Measurements from ENCODE around the gene ABCC6. TPM values are rescaled to one million over a fixed set of nuclear protein-coding genes. Genes with fewer than 3 reads are reported as not detected.

ABCC6 gene
- total and polyA plus RNA-seq, 2 donors from 2014 or later: 7.5 to 54.5 TPM

DNA sequence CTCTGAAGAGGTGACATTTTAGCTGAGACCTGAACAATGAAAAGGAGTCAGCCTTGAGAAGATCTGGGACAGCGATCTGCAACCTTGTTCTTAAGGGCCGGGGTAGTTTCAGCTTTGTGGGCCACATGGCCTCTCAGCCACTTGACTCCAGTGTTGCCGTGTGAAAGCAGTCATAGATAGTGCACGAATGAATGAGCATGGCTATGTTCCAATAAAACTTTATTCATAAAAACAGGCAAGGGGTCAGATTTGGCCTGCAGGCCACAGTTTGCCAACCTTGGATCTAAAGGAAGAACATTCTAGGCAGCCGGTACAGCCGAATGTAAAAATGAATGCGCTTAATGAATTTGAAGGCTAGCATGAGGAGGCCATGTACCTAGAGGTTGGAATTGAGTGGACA is 83.5 kb downstream of the ABCC6 start:
- no peak overlapping the region for H3K4me3 ChIP-seq (ENCODE audit: low read length in 3 of 3)
- DNase-seq (no peak), FAIRE-seq (no peak)
- H3K9ac ChIP-seq (ENCODE audit: low read length in 3 of 3): no peak overlapping the region
- H3K36me3 ChIP-seq (ENCODE audit: control insufficient read depth in 2 of 3, insufficient read depth in 3 of 3, low read length in 3 of 3): peaks cover 3 to 29% (median 15%) of the 10 kb centered on the region in 3 donors
- H3K27ac ChIP-seq (ENCODE audit: low read depth in 2 of 2, low read length in 2 of 2): no peak overlapping the region
- H3K4me1 ChIP-seq (ENCODE audit: control insufficient read depth in 2 of 3, insufficient read depth in 2 of 3, low read depth in 1 of 3, low read length in 3 of 3): no peaks in the 10 kb centered on the region
- no peaks in the 10 kb centered on the region for H3K9me3 ChIP-seq (ENCODE audit: control insufficient read depth in 2 of 3, insufficient read depth in 1 of 3, low read length in 3 of 3)
- TF ChIP-seq, protein P1, sequence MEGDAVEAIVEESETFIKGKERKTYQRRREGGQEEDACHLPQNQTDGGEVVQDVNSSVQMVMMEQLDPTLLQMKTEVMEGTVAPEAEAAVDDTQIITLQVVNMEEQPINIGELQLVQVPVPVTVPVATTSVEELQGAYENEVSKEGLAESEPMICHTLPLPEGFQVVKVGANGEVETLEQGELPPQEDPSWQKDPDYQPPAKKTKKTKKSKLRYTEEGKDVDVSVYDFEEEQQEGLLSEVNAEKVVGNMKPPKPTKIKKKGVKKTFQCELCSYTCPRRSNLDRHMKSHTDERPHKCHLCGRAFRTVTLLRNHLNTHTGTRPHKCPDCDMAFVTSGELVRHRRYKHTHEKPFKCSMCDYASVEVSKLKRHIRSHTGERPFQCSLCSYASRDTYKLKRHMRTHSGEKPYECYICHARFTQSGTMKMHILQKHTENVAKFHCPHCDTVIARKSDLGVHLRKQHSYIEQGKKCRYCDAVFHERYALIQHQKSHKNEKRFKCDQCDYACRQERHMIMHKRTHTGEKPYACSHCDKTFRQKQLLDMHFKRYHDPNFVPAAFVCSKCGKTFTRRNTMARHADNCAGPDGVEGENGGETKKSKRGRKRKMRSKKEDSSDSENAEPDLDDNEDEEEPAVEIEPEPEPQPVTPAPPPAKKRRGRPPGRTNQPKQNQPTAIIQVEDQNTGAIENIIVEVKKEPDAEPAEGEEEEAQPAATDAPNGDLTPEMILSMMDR (IDR thresholded peaks at IDR 0.05; ENCODE audit: borderline replicate concordance, extremely low read depth, insufficient read depth): no peak
- no peaks in the 10 kb centered on the region for H3K27me3 ChIP-seq (ENCODE audit: control insufficient read depth, insufficient read depth, low read length)
- intact Hi-C loops (cut with DNase I): no loop called here

DNA sequence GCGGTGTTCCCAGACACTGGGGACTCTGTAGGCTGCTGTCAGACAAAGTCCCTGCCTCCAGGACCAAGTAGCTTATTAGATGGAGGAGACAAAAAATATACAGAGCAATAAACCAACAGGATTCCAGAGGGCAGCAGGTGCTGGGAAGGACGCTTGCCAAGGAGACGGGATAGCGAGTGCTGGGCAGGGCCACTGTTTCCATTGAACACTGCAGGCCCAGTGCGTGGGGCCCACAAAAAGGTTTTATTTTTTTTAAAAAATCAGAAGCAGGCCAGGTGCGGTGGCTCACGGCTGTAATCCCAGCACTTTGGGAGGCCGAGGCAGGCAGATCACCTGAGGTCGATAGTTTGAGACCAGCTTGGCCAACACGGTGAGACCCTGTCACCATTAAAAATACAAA is 84.2 kb downstream of the ABCC6 start:
- intact Hi-C loops (cut with DNase I): no loop called here
- Histone ChIP-seq H3K4me1 (ENCODE audit: control insufficient read depth in 2 of 3, insufficient read depth in 2 of 3, low read depth in 1 of 3, low read length in 3 of 3) (no peaks in the 10 kb centered on the region), H3K27ac (ENCODE audit: low read depth in 2 of 2, low read length in 2 of 2) (no peak overlapping the region), H3K27me3 (ENCODE audit: control insufficient read depth, insufficient read depth, low read length) (no peaks in the 10 kb centered on the region), H3K9me3 (ENCODE audit: control insufficient read depth in 2 of 3, insufficient read depth in 1 of 3, low read length in 3 of 3) (no peaks in the 10 kb centered on the region), H3K4me3 (ENCODE audit: low read length in 3 of 3) (no peak overlapping the region), H3K9ac (ENCODE audit: low read length in 3 of 3) (no peak overlapping the region), H3K36me3 (ENCODE audit: control insufficient read depth in 2 of 3, insufficient read depth in 3 of 3, low read length in 3 of 3) (peaks cover 3 to 29% (median 15%) of the 10 kb centered on the region in 3 donors)
- TF ChIP-seq, protein P1 (IDR thresholded peaks at IDR 0.05; ENCODE audit: borderline replicate concordance, extremely low read depth, insufficient read depth): no peak
- DNase-seq (peak in 1 of 5 donors; percentile 18), FAIRE-seq (no peak)

DNA sequence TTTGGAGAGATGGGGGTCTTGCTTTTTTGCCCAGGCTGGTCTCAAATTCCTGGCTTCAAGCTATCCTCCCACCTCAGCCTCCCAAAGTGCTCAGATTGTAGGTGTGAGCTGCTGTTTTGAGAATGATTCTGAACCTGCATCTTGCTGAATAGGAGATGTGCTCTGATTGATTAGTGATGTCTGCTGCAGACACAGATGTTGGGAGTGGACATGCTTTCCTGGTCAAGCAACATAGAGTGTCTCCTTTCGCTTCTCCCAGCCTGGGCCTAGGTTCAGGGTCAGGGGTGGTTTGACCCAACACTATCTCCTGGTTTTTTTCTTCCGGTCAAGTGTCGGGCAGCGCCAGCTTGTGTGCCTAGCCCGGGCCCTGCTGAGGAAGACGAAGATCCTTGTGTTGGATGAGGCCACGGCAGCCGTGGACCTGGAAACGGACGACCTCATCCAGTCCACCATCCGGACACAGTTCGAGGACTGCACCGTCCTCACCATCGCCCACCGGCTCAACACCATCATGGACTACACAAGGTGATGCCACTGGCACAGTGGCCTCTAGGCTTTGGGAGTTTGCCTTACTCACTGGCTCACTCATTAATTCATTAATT is 85.2 kb downstream of the ABCC6 start:
- Histone ChIP-seq H3K9me3 (ENCODE audit: control insufficient read depth in 2 of 3, insufficient read depth in 1 of 3, low read length in 3 of 3) (no peaks in the 10 kb centered on the region), H3K9ac (ENCODE audit: low read length in 3 of 3) (no peak overlapping the region), H3K27me3 (ENCODE audit: control insufficient read depth, insufficient read depth, low read length) (no peaks in the 10 kb centered on the region), H3K4me3 (ENCODE audit: low read length in 3 of 3) (no peak overlapping the region), H3K4me1 (ENCODE audit: control insufficient read depth in 2 of 3, insufficient read depth in 2 of 3, low read depth in 1 of 3, low read length in 3 of 3) (no peaks in the 10 kb centered on the region), H3K36me3 (ENCODE audit: control insufficient read depth in 2 of 3, insufficient read depth in 3 of 3, low read length in 3 of 3) (peaks cover 3 to 29% (median 15%) of the 10 kb centered on the region in 3 donors), H3K27ac (ENCODE audit: low read depth in 2 of 2, low read length in 2 of 2) (no peak overlapping the region)
- DNase-seq (peak in 1 of 5 donors; percentile 65), FAIRE-seq (no peak)
- intact Hi-C loops (cut with DNase I): no loop called here
- TF ChIP-seq, protein P1 (IDR thresholded peaks at IDR 0.05; ENCODE audit: borderline replicate concordance, extremely low read depth, insufficient read depth): no peak

DNA sequence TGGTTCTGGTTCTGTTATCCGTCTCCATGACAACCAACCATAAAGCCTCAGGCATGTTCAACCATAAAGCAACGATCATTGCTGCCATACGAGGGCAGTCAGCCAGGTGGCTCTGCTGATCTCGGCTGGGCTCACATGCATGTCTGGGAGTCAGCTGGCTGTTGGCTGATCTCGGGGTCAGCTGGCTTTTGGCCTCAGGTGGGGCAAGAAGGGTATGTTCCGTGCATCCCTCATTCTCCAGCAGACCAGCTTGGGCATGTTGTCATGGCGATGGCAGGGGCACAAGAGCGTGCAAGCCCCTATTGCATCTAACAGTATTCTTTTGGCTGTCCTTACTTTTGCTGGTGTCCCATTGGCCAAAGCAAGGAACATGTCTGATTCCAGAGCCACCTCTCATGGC is 86.2 kb downstream of the ABCC6 start:
- H3K4me3 ChIP-seq (ENCODE audit: low read length in 3 of 3): no peak overlapping the region
- intact Hi-C loops (cut with DNase I): no loop called here
- peak in 1 of 5 donors; percentile 63 for DNase-seq
- H3K9me3 ChIP-seq (ENCODE audit: control insufficient read depth in 2 of 3, insufficient read depth in 1 of 3, low read length in 3 of 3): no peaks in the 10 kb centered on the region
- no peak overlapping the region for H3K27ac ChIP-seq (ENCODE audit: low read depth in 2 of 2, low read length in 2 of 2)
- H3K4me1 ChIP-seq (ENCODE audit: control insufficient read depth in 2 of 3, insufficient read depth in 2 of 3, low read depth in 1 of 3, low read length in 3 of 3): no peaks in the 10 kb centered on the region
- H3K9ac ChIP-seq (ENCODE audit: low read length in 3 of 3): no peak overlapping the region
- TF ChIP-seq, protein P1 (IDR thresholded peaks at IDR 0.05; ENCODE audit: borderline replicate concordance, extremely low read depth, insufficient read depth): no peak
- H3K27me3 ChIP-seq (ENCODE audit: control insufficient read depth, insufficient read depth, low read length): no peaks in the 10 kb centered on the region
- no peak for FAIRE-seq
- H3K36me3 ChIP-seq (ENCODE audit: control insufficient read depth in 2 of 3, insufficient read depth in 3 of 3, low read length in 3 of 3): peaks cover 3 to 23% (median 15%) of the 10 kb centered on the region in 3 donors

Measured in kidney (tissue), 14 donors.